ENCODE data around the gene HMGCLL1. TPM values are rescaled to one million over a fixed set of nuclear protein-coding genes. Genes with fewer than 3 reads are reported as not detected.
A peak's percentile ranks its signal among the peaks of the same experiment; 100 is the strongest.

Gene HMGCLL1
- total RNA-seq, 1 experiment from 2014 or later: 1.7 TPM

DNA sequence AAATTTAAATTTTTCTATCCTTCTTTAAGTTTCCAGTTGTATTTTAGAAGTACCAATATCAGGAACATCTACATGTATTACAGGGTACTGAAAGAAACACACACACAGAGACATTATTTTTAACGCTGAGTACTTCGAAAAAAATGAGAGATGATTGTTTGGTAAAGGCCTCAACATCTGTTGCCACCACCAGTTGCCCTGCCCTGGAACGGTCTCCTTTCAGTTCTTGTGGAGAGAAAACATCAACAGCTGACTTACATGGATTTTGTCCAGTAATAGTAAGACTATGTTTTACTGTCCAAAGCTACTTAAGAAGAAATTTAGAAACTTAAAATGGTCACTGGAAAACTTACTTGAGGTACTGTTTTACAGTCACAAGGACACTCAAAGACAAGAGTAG is 16.7 kb downstream of the HMGCLL1 start:
- no peak for DNase-seq
- Histone ChIP-seq H3K36me3 (replicated peaks; ENCODE audit: control insufficient read depth, insufficient read depth, low read length) (no peaks in the 10 kb centered on the region), H3K4me3 (ENCODE audit: insufficient read depth, low read depth, low read length) (no peak overlapping the region), H3K27me3 (ENCODE audit: control insufficient read depth, insufficient read depth, low read length) (no peaks in the 10 kb centered on the region)

DNA sequence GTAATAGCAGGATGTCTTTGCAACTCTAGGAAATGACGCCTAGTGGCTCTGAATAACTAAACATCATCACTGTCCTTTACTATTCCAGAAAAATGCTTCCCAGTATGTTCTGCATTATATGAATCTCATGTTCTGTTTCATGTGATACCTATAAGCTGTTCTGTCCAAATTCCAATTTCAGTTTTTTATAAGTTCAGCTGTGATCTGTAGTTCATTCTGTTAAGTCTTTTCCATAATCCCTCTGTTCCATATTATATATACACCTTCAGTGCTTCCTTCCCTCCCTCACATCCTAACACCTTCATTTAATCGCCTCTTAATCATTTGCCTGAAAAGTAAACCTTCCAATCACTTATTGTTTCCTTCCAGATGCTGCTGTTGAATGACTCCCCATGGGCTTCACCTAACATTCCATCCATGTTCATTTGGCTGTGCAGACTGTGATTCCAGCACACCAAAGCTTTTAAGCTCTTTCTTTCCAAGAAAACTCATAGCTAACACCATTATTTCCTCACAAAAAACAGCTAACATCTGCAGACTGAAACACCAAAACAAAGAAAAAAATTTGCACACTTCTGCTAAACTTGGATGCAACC is 18.6 kb downstream of the HMGCLL1 start:
- Histone ChIP-seq H3K36me3 (replicated peaks; ENCODE audit: control insufficient read depth, insufficient read depth, low read length) (no peaks in the 10 kb centered on the region), H3K27me3 (ENCODE audit: control insufficient read depth, insufficient read depth, low read length) (no peaks in the 10 kb centered on the region), H3K4me3 (ENCODE audit: insufficient read depth, low read depth, low read length) (no peak overlapping the region)
- no peak for DNase-seq

DNA sequence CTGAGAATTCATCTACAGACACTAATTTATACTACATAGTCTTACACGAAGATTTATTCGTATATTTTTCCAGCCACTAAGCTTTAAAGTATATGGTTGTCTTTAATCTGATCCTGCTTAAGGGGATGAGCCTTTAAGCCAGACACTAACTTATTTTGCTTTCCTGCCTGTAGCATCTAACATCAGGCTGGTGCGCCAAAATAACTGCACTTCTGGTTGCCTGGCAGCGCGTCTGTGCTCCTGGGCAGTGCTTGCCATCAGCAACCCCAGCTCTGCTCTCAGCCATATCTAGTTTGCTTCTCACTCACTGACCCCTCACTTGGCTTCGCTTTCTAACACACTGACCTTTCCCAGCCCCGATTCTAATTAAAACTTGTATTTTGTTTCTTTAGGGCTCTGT is 21.8 kb downstream of the HMGCLL1 start:
- H3K36me3 ChIP-seq (replicated peaks; ENCODE audit: control insufficient read depth, insufficient read depth, low read length): no peaks in the 10 kb centered on the region
- no peaks in the 10 kb centered on the region for H3K27me3 ChIP-seq (ENCODE audit: control insufficient read depth, insufficient read depth, low read length)
- H3K4me3 ChIP-seq (ENCODE audit: insufficient read depth, low read depth, low read length): no peak overlapping the region
- no peak for DNase-seq

DNA sequence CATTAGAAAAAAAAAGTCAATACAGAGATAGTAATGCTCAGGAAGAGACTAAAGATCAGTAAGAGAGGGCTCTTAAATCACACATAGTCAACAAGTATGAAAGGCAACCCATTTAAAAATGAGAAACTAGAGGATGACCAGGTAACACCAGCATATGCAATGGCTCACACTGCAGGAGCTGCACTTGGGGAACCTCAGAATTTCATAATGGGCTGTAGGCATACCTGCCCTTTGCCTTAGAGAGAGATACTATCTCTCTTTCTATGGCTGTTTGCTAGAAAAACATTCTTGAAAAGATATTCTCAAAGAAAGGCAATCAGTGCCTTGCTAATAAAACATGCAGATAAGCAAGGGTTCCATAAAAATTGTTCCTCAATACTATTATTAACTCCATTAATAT is 33.2 kb downstream of the HMGCLL1 start:
- Histone ChIP-seq H3K36me3 (replicated peaks; ENCODE audit: control insufficient read depth, insufficient read depth, low read length) (no peaks in the 10 kb centered on the region), H3K27me3 (ENCODE audit: control insufficient read depth, insufficient read depth, low read length) (no peaks in the 10 kb centered on the region), H3K4me3 (ENCODE audit: insufficient read depth, low read depth, low read length) (no peak overlapping the region)
- DNase-seq: no peak

DNA sequence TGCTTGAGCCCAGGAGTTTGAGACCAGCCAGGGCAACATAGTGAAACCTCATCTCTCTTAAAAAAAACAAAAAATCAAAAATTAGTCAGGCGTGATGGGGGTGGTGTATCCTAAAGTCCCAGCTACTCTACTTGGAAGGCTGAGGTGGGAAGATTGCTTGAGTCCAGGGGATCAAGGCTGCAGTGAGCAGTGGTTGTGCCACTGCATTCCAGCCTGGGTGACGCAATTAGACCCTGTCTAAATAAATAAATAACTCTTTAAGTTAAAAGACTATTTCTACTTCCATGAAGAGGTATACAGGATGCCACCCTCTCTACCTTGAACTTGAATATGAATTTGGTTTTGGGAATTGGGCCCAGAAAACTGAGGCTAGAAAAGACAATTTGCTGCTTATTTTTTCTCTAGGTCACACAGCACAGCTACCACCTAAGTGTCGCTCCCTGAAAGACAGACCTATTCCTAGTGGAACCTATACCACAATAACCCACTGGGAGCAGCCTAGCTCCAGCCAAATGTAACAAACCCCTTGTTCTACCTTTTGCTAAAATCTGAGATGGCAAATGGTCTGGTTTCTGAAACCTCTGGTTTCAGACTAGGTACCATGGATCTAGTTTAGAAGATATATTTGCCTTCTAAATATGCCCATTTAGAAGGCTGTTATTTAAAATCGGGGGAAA is 35.2 kb downstream of the HMGCLL1 start:
- no peaks in the 10 kb centered on the region for H3K27me3 ChIP-seq (ENCODE audit: control insufficient read depth, insufficient read depth, low read length)
- H3K36me3 ChIP-seq (replicated peaks; ENCODE audit: control insufficient read depth, insufficient read depth, low read length): no peaks in the 10 kb centered on the region
- no peak for DNase-seq
- no peak overlapping the region for H3K4me3 ChIP-seq (ENCODE audit: insufficient read depth, low read depth, low read length)

DNA sequence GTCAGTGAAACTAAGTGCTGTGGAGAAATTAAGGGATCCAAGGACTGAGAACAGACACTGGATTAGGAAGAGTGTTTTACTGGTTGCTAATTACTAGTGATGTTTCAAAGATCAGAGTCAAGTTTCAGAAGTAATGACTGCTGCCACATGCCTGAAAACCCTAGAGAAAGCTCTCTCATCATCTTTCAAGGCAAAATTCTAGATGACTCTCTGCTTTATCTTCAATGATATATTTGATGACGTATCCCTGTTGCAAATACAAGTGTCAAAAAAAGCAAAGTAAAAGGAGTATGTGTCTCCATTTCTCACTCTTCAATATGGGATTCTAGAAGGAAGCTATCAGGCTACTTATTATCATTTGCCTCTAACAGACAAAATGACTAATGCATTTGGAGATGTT is 38.0 kb downstream of the HMGCLL1 start:
- no peak overlapping the region for H3K4me3 ChIP-seq (ENCODE audit: insufficient read depth, low read depth, low read length)
- H3K36me3 ChIP-seq (replicated peaks; ENCODE audit: control insufficient read depth, insufficient read depth, low read length): no peaks in the 10 kb centered on the region

DNA sequence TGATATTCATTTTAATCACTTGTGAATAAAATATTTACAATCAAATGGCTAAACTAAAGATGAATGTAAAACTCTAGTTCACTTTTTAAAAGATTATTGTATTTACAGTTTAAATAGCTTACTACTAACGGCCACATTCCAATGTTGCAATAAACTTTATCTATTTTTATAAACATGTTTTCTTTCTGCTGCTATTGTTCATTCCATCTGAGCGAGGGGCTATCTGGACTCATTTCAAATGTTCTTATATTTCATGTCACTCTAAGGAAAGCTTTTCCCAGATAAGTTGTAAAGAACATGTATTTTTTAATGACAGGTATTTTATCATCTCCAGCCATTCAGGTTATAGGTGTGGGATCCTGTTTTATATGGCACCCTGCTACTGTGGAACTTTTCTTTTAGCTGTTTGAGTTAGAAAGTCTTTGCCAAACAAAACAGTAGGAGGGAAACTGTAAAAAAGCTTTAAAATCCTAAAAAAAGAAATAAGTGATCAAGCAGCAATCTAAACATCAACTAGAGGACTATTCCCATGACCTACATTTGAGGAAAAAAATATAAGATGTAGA is 42.5 kb downstream of the HMGCLL1 start:
- no peak overlapping the region for H3K4me3 ChIP-seq (ENCODE audit: insufficient read depth, low read depth, low read length)
- no peak for DNase-seq
- H3K27me3 ChIP-seq (ENCODE audit: control insufficient read depth, insufficient read depth, low read length): no peaks in the 10 kb centered on the region
- no peaks in the 10 kb centered on the region for H3K36me3 ChIP-seq (replicated peaks; ENCODE audit: control insufficient read depth, insufficient read depth, low read length)

More for the DNA sequence above, 38.0 kb downstream of the HMGCLL1 start:
- no peaks in the 10 kb centered on the region for H3K27me3 ChIP-seq (ENCODE audit: control insufficient read depth, insufficient read depth, low read length)
- DNase-seq: no peak

DNA sequence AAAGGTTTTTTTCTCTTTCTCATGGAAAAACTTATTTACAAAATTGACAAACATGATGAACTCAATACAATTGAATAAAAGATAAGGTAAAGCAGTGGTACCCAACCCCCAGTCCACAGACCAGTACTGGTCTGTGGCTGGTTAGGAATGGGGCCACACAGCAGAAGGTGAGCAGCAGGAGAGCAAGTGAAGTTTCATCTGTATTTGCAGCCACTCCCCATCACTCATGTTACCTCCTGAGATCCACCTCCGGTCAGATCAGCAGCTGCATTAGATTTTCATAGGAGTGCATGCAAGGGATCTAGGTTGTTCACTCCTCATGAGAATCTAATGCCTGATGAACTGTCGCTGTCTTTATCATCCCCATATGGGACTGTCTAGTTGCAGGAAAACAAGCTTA is 47.5 kb downstream of the HMGCLL1 start:
- Histone ChIP-seq H3K4me3 (ENCODE audit: insufficient read depth, low read depth, low read length) (no peak overlapping the region), H3K27me3 (ENCODE audit: control insufficient read depth, insufficient read depth, low read length) (no peaks in the 10 kb centered on the region), H3K36me3 (replicated peaks; ENCODE audit: control insufficient read depth, insufficient read depth, low read length) (no peaks in the 10 kb centered on the region)
- no peak for DNase-seq

DNA sequence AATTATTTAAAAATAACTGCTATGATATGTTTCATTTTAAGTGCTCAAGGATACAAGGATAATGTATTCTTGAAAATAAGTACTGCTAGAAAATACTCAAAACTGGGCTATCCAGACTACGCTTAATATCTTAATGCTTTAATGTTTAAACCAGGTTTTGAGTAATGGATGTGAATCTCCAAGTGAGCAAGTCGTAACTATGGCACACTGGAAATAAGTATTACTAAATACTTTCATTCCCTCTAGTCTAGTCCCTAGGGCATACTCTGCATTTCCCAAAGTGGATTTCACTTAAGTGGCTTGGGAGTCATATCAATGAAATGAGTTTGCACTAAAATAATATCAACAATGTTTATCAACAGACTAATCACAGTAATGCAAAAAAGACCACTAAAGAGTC is 48.1 kb downstream of the HMGCLL1 start:
- H3K4me3 ChIP-seq (ENCODE audit: insufficient read depth, low read depth, low read length): no peak overlapping the region
- no peaks in the 10 kb centered on the region for H3K27me3 ChIP-seq (ENCODE audit: control insufficient read depth, insufficient read depth, low read length)
- H3K36me3 ChIP-seq (replicated peaks; ENCODE audit: control insufficient read depth, insufficient read depth, low read length): no peaks in the 10 kb centered on the region
- DNase-seq: no peak

DNA sequence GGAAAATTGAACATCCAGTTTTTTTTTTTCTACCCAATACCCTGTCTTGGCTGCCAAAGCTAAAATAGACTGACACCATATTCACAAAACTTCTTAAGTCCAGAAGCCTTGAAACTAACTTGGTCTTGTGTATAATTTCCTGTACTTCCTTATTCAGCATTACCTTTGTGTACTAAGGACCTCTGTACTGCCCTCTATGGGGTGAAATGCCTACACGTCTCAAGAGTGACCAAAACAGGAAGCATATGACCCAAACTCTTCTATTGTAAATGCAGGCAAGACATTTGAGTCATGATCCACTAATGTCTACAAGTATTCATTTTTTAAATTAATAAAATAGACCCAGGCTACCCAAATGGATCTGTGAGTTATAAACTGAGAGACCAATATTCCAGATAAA is 50.4 kb downstream of the HMGCLL1 start:
- Histone ChIP-seq H3K4me3 (ENCODE audit: insufficient read depth, low read depth, low read length) (no peak overlapping the region), H3K36me3 (replicated peaks; ENCODE audit: control insufficient read depth, insufficient read depth, low read length) (no peaks in the 10 kb centered on the region), H3K27me3 (ENCODE audit: control insufficient read depth, insufficient read depth, low read length) (no peaks in the 10 kb centered on the region)
- peak; percentile 4 for DNase-seq

DNA sequence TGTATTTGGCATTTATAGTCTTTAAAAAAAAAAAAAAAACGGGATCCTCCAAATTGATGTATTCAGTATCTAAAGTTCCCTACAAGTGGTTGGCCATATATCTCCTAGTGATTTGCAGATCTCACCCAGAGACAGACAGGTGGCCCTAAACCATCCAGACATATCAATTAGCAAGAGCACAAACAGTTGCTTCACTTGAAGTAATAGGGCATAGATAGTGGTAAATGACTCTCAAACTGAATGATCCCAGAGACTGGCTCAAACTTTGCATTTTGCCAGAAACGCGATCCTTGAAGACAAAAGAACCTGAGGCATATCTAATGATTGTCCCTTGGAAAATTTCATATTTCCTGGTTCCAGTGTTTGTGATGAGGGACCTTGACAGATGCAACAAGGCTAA is 54.6 kb downstream of the HMGCLL1 start:
- no peak for DNase-seq
- Histone ChIP-seq H3K27me3 (ENCODE audit: control insufficient read depth, insufficient read depth, low read length) (no peaks in the 10 kb centered on the region), H3K4me3 (ENCODE audit: insufficient read depth, low read depth, low read length) (no peak overlapping the region), H3K36me3 (replicated peaks; ENCODE audit: control insufficient read depth, insufficient read depth, low read length) (no peaks in the 10 kb centered on the region)

DNA sequence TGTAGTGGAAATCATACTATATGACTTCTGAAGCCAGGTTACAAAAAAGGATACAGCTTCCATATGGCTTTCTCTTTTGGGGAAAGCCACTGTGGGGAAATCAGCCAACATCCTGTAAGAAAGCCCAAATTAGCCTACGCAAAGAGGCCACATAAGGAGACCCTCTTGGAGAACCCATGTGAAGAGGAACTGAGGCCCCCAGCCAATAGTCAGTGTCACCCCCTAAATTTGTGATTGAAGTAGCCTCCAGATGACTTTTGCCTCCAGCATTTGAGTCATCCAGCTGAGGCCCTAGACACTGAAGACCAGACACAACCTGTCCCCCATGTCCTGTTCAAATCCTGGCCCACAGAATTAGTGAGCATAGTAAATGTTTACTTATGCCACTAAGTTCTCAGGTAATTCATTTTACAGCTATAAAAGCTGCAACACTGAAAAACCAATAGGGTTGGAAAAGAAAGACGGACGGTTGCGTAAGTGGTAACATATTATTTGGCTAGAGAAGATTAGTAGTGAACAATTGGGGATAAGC is 60.4 kb downstream of the HMGCLL1 start:
- DNase-seq: no peak
- Histone ChIP-seq H3K36me3 (replicated peaks; ENCODE audit: control insufficient read depth, insufficient read depth, low read length) (no peaks in the 10 kb centered on the region), H3K27me3 (ENCODE audit: control insufficient read depth, insufficient read depth, low read length) (no peaks in the 10 kb centered on the region), H3K4me3 (ENCODE audit: insufficient read depth, low read depth, low read length) (no peak overlapping the region)

DNA sequence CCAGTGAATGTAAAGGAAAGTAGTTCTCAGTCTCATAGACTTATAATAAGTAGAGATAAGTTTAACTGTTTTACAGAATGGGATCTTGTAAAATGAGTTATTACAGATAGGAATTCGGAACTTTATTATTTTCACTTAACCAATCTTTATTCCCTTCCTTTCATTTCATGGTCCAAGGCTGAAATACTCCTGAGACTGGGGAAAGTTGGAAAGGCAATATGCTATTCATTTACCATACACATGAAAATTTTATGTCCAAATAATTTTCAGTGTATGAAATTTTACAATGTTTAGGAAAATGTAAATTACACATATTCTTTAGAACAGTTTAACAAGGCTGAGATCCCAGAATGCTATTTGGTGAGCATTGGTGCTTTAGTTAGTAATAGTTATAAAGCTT is 62.3 kb downstream of the HMGCLL1 start:
- no peak for DNase-seq
- Histone ChIP-seq H3K27me3 (ENCODE audit: control insufficient read depth, insufficient read depth, low read length) (no peaks in the 10 kb centered on the region), H3K36me3 (replicated peaks; ENCODE audit: control insufficient read depth, insufficient read depth, low read length) (no peaks in the 10 kb centered on the region), H3K4me3 (ENCODE audit: insufficient read depth, low read depth, low read length) (no peak overlapping the region)

DNA sequence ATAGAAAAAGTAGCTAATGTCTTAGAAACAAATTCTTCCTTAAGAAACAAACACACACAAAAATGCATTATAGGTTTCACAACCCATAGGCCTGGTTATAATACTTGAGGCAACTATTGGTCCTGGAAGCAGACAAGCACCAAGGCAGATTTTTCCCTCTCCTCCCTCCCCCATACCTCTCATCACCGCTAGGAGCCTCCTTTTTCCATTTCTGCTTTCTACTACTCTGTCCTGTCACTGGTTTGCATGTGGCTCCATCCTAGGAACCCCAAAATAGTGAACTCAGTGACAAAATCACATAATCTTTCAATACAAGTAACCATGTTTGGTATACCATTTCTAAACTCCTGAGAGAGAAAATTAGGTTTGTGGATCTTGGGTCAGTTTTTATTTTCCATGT is 66.1 kb downstream of the HMGCLL1 start:
- DNase-seq: no peak
- no peaks in the 10 kb centered on the region for H3K36me3 ChIP-seq (replicated peaks; ENCODE audit: control insufficient read depth, insufficient read depth, low read length)
- H3K4me3 ChIP-seq (ENCODE audit: insufficient read depth, low read depth, low read length): no peak overlapping the region
- H3K27me3 ChIP-seq (ENCODE audit: control insufficient read depth, insufficient read depth, low read length): no peaks in the 10 kb centered on the region

DNA sequence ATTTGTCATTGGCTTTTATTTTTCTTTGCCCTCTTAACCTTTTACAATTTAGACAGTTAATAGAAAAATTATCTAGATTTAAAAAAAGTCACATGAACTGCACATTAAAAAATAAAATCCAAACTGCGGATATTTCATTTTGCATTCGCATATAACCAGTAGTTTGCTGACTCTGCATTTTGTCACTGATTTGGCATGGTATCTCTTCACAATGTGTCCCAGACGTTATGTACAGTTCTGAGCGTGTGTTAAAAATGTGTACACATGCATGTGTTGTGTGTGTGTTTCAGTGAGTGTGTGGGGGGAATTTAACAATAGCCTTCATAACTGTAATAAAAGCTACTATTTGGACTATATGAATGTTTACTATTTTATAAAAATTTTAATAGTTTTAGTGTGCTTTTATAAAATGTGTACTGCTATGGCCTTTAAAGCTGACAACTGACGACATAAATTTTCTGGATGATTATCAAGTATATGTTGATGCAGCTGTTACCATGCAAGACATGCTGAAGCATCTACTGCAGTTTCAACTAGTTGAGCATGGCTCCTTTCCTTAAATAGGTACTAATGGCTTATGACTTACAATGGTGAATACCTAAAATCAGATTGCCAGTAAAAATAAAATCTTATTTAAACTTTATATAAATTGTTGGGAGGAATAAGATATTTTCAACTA is 67.7 kb downstream of the HMGCLL1 start:
- DNase-seq: no peak
- H3K27me3 ChIP-seq (ENCODE audit: control insufficient read depth, insufficient read depth, low read length): no peaks in the 10 kb centered on the region
- H3K4me3 ChIP-seq (ENCODE audit: insufficient read depth, low read depth, low read length): no peak overlapping the region
- H3K36me3 ChIP-seq (replicated peaks; ENCODE audit: control insufficient read depth, insufficient read depth, low read length): no peaks in the 10 kb centered on the region

All from H7 (cell line).